ENCODE measurements around the gene OSBPL8. TPM values are rescaled to one million over a fixed set of nuclear protein-coding genes. Genes with fewer than 3 reads are reported as not detected.

OSBPL8 gene
- total and polyA plus RNA-seq, 9 of the 15 experiments (the other 6 are each of a cell fraction or from before 2014, with no cell fraction given): 17.4 to 82.7 (median 42.8) TPM

DNA sequence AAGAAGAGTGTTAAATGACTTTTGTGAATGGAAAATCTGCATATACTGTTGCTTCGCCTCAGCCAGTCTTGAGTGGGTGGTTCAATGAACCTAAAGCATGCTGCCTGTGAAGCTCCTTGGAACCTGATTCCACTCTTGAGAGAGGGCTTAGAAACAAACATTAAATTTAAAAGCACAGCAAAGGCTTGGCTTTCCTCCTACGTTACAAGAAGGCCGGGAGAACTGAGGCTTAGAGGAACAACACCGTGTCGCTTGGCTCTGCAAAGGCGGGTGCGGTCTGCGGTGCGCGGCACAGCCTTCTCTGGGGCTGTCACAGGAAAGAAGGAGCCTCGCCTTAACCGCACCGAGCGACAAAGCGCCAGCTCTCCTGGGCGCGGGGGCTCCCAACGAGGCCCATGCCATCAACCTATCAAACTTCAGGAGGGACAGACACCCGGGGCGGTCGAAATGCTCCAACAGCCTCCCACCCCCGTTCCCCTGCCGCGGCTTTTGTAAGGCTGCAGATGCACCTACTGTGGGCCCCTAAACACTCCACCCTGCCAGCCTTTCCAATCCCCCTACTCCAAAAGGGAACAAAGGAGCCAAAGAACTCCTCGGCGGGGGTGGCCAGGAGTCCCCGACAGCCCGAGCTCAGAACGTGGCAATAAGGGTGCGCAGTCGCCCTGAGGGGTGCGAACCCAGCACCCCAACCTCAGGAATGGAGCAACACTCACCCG, 729 bp downstream of the OSBPL8 start:
- in situ Hi-C loops (cut with MboI) (no loop called here), intact Hi-C loops (cut with micrococcal nuclease) (loop anchor here (5.0 to 10.0 kb wide), 3 partner anchors 87 to 474 kb away; partner anchors contain the start of gene NAP1L1)
- H3K9ac ChIP-seq (ENCODE audit: insufficient read depth in 1 of 2, low read depth in 2 of 2, low read length in 2 of 2): peak overlapping the region; percentile 88 to 100
- peak; percentile 75 for ATAC-seq
- peaks cover 12% of the 10 kb centered on the region; the same call in 1 of the 2 replicates for H4K20me1 ChIP-seq (replicated peaks; ENCODE audit: control insufficient read depth, insufficient read depth, low read length)
- DNase-seq (ENCODE audit: extremely low read depth in 1 of 4, low spot score in 3 of 4): peak; percentile 29 to 73 (median 41)
- WGBS (ENCODE audit: insufficient coverage, low coverage, missing lambda C conversion rate): 1% methylated on average over 30 of the region's 33 CpGs
- no peak for FAIRE-seq
- H3K27ac ChIP-seq (ENCODE audit: extremely low read depth, low read depth, low read length): peak overlapping the region; percentile 95
- ChIA-PET CTCF (ENCODE audit: low intra/inter-chr PET ratio) (no interaction called here), POLR2A (interaction anchor here (0.6 to 2.2 kb wide), 11 partner anchors 8 to 952 kb away, joined by 3 to 11 read pairs (median 3); no protein-coding TSS in a partner anchor)
- H3K4me2 ChIP-seq (ENCODE audit: insufficient read depth, low read length): peak overlapping the region; percentile 92
- no peaks in the 10 kb centered on the region; the same call in 2 of the 3 replicates for H3K36me3 ChIP-seq (ENCODE audit: control insufficient read depth, insufficient read depth, low read length)
- no peaks in the 10 kb centered on the region for H3K9me1 ChIP-seq (ENCODE audit: control insufficient read depth, insufficient read depth, low read length)
- peak overlapping the region; percentile 95 for H3K4me3 ChIP-seq
- H3K27me3 ChIP-seq (ENCODE audit: control insufficient read depth in 2 of 2, insufficient read depth in 2 of 2, low read length in 2 of 2): no peaks in the 10 kb centered on the region
- peaks cover 14 to 25% of the 10 kb centered on the region in 2 experiments for H3K4me1 ChIP-seq (replicated peaks in 1 of 2; ENCODE audit: control insufficient read depth in 2 of 2, insufficient read depth in 2 of 2, low read length in 2 of 2)
- BruUV-seq (replicated peaks): no TSS peak
- H3K9me3 ChIP-seq (replicated peaks; ENCODE audit: control insufficient read depth, insufficient read depth, low read depth, low read length): no peaks in the 10 kb centered on the region
- H3K79me2 ChIP-seq (ENCODE audit: control insufficient read depth, insufficient read depth, low read length): peaks cover 63% of the 10 kb centered on the region
- peak overlapping the region; percentile 86 for H2AFZ ChIP-seq (ENCODE audit: low read depth, low read length)
- TF ChIP-seq CTBP1 (IDR thresholded peaks at IDR 0.05; ENCODE audit: borderline replicate concordance): 0 out of 2 replicates have a peak, but pooled peaks have one; percentile 2
- TF ChIP-seq, protein P1, sequence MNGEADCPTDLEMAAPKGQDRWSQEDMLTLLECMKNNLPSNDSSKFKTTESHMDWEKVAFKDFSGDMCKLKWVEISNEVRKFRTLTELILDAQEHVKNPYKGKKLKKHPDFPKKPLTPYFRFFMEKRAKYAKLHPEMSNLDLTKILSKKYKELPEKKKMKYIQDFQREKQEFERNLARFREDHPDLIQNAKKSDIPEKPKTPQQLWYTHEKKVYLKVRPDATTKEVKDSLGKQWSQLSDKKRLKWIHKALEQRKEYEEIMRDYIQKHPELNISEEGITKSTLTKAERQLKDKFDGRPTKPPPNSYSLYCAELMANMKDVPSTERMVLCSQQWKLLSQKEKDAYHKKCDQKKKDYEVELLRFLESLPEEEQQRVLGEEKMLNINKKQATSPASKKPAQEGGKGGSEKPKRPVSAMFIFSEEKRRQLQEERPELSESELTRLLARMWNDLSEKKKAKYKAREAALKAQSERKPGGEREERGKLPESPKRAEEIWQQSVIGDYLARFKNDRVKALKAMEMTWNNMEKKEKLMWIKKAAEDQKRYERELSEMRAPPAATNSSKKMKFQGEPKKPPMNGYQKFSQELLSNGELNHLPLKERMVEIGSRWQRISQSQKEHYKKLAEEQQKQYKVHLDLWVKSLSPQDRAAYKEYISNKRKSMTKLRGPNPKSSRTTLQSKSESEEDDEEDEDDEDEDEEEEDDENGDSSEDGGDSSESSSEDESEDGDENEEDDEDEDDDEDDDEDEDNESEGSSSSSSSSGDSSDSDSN (IDR thresholded peaks at IDR 0.05; ENCODE audit: borderline replicate concordance in 1 of 2, low read depth in 2 of 2, low read length in 2 of 2): 0 out of 4 replicates have a peak, but pooled peaks of 1 of the 2 experiments have one; percentile 37
- TF ChIP-seq ZNF263 (CRISPR knock-in tag; IDR thresholded peaks at IDR 0.05; ENCODE audit: borderline replicate concordance): 0 out of 2 replicates have a peak, but pooled peaks have one; percentile 30
- TF ChIP-seq HNRNPLL (IDR thresholded peaks at IDR 0.05; ENCODE audit: low read depth, low read length, poor library complexity, severe bottlenecking): no peak
- no peak for TF ChIP-seq SRSF3 (IDR thresholded peaks at IDR 0.05; ENCODE audit: insufficient read depth, low read length)
- TF ChIP-seq KAT7 (CRISPR knock-in tag; IDR thresholded peaks at IDR 0.05; ENCODE audit: borderline replicate concordance): peak; percentile 77; the same call in 1 of the 2 replicates
- no peak for TF ChIP-seq EHMT2 (IDR thresholded peaks at IDR 0.05)
- TF ChIP-seq, protein P2, sequence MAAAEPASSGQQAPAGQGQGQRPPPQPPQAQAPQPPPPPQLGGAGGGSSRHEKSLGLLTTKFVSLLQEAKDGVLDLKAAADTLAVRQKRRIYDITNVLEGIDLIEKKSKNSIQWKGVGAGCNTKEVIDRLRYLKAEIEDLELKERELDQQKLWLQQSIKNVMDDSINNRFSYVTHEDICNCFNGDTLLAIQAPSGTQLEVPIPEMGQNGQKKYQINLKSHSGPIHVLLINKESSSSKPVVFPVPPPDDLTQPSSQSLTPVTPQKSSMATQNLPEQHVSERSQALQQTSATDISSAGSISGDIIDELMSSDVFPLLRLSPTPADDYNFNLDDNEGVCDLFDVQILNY (CRISPR knock-in tag; IDR thresholded peaks at IDR 0.05): no peak
- TF ChIP-seq, protein P3, sequence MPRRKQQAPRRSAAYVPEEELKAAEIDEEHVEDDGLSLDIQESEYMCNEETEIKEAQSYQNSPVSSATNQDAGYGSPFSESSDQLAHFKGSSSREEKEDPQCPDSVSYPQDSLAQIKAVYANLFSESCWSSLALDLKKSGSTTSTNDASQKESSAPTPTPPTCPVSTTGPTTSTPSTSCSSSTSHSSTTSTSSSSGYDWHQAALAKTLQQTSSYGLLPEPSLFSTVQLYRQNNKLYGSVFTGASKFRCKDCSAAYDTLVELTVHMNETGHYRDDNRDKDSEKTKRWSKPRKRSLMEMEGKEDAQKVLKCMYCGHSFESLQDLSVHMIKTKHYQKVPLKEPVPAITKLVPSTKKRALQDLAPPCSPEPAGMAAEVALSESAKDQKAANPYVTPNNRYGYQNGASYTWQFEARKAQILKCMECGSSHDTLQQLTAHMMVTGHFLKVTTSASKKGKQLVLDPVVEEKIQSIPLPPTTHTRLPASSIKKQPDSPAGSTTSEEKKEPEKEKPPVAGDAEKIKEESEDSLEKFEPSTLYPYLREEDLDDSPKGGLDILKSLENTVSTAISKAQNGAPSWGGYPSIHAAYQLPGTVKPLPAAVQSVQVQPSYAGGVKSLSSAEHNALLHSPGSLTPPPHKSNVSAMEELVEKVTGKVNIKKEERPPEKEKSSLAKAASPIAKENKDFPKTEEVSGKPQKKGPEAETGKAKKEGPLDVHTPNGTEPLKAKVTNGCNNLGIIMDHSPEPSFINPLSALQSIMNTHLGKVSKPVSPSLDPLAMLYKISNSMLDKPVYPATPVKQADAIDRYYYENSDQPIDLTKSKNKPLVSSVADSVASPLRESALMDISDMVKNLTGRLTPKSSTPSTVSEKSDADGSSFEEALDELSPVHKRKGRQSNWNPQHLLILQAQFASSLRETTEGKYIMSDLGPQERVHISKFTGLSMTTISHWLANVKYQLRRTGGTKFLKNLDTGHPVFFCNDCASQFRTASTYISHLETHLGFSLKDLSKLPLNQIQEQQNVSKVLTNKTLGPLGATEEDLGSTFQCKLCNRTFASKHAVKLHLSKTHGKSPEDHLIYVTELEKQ (CRISPR knock-in tag; IDR thresholded peaks at IDR 0.05): no peak
- 0 out of 2 replicates have a peak, but pooled peaks have one; percentile 14 for TF ChIP-seq ZBTB7A (IDR thresholded peaks at IDR 0.05; ENCODE audit: borderline replicate concordance, control insufficient read depth, low read depth, low read length)
- TF ChIP-seq ZNF561 (CRISPR knock-in tag; conservative IDR thresholded peaks at IDR 0.05): no peak
- 0 out of 2 replicates have a peak, but pooled peaks have one; percentile 13 for TF ChIP-seq SMARCE1 (IDR thresholded peaks at IDR 0.05)
- TF ChIP-seq U2AF2 (optimal IDR thresholded peaks at IDR 0.05; ENCODE audit: low read depth, low read length): no peak
- no peak for TF ChIP-seq MAFG (tag; conservative IDR thresholded peaks at IDR 0.05)
